Measurements from ENCODE around the gene GADL1. TPM values are rescaled to one million over a fixed set of nuclear protein-coding genes. Genes with fewer than 3 reads are reported as not detected.

GADL1 gene, protein sequence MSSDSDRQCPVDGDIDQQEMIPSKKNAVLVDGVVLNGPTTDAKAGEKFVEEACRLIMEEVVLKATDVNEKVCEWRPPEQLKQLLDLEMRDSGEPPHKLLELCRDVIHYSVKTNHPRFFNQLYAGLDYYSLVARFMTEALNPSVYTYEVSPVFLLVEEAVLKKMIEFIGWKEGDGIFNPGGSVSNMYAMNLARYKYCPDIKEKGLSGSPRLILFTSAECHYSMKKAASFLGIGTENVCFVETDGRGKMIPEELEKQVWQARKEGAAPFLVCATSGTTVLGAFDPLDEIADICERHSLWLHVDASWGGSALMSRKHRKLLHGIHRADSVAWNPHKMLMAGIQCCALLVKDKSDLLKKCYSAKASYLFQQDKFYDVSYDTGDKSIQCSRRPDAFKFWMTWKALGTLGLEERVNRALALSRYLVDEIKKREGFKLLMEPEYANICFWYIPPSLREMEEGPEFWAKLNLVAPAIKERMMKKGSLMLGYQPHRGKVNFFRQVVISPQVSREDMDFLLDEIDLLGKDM
- total RNA-seq (under 1 TPM in 7 of 9 donors, not detected in 2; 0.06 to 0.55 (median 0.13) TPM), polyA plus RNA-seq (under 1 TPM in 2 of 3 donors, not detected in 1; 0.07 to 0.16 TPM)
- long read RNA-seq, donor 1: 0 reads
- long read RNA-seq, donor 2: 0 reads
- long read RNA-seq, donor 3: 0 reads
- long read RNA-seq, donor 4: 0 reads
- long read RNA-seq, donor 5: 0 reads
- long read RNA-seq, donor 6: 0 reads
- long read RNA-seq, donor 7: 0 reads
- long read RNA-seq, donor 8: 0 reads
- long read RNA-seq, donor 9: 0 reads
- long read RNA-seq, donor 10: 0 reads

DNA sequence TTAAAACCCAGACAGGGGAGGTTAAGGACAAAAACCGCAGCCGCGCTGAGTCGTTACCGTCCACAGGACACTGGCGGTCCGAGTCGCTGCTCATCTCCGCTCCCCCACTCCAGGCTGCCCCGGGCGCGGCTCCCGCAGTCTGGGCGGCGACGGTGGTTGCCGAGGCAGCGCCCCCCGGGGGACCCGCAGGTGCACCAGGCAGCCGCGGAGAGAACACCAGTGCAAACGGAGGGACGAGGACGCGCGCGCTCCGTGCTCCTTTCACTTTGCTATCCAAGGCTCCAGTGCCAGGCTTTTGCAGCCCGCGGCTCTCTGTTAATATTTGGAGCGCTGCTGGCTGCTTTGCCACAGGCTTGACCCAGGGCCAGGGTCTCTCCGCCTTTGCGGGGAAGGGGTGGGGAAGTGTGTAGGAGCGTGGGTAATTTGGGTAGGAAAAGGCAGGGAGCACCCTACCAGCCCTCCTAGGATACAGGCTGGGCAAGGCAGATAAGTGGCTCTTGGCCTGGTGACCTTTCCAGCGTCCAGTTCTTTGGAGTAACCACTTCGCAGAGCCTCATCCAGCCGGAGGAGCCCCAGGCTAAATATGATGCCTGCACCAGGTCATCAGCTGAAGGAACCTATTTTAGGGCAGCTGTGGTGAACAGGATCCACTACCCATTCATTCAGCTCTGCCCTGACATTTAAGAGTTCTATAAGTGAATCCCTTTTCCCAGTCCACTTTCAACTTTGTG lies at the start of gene GADL1:
Gene GADL1 (minus strand): TSS at position 141 of the 731 bp plus-strand sequence. CDS start 47 bp downstream, at position 94.
- TF ChIP-seq, protein P1, sequence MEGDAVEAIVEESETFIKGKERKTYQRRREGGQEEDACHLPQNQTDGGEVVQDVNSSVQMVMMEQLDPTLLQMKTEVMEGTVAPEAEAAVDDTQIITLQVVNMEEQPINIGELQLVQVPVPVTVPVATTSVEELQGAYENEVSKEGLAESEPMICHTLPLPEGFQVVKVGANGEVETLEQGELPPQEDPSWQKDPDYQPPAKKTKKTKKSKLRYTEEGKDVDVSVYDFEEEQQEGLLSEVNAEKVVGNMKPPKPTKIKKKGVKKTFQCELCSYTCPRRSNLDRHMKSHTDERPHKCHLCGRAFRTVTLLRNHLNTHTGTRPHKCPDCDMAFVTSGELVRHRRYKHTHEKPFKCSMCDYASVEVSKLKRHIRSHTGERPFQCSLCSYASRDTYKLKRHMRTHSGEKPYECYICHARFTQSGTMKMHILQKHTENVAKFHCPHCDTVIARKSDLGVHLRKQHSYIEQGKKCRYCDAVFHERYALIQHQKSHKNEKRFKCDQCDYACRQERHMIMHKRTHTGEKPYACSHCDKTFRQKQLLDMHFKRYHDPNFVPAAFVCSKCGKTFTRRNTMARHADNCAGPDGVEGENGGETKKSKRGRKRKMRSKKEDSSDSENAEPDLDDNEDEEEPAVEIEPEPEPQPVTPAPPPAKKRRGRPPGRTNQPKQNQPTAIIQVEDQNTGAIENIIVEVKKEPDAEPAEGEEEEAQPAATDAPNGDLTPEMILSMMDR (IDR thresholded peaks at IDR 0.05): no peak
- TF ChIP-seq POLR2A (IDR thresholded peaks at IDR 0.05): no peak
- DNase-seq: peak; percentile 28 to 58 (median 34)
- 3 to 8% (median 5%) methylated on average over 16 to 38 of the region's 38 CpGs for WGBS, 4 donors
- Histone ChIP-seq H3K27me3 (peaks cover 5% of the 10 kb centered on the region), H3K4me3 (peak within 1 kb of the TSS in 2 of 4 donors; percentile 23 to 59), H3K27ac (no peak within 1 kb of the TSS), H3K9me3 (replicated peaks in 1 of 3) (no peaks in the 10 kb centered on the region), H3K4me1 (replicated peaks in 1 of 2) (peaks cover 0 to 5% of the 10 kb centered on the region in 2 donors), H3K36me3 (replicated peaks in 1 of 2) (no peaks in the 10 kb centered on the region)
- intact Hi-C loops (cut with DNase I): no loop called here

DNA sequence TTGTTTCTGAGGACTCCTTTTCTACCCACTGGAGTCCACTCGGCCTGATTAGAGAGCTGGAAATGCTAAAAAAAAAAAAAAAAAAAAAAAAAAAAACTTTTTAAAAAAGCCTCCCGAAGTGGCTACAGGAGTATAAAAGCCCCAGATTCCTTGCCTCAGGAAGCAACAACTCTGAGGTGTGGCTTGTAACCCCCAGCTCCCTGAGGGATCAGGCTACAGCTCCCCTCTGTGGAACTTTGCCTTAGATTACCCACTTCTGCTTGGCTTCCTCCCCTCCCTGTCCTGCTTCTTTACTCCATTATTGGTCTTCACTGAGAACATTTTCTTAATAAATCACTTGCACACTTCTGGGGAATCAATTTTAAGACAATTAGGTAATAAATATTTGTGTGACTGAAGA lies 49.7 kb upstream of the GADL1 start:
- no peaks in the 10 kb centered on the region for H3K9me3 ChIP-seq (replicated peaks in 1 of 3)
- no peak overlapping the region for H3K27ac ChIP-seq
- whole genome bisulfite sequencing, 4 donors: 57 to 80% (median 73%) methylated on average over 2 of the region's 2 CpGs
- DNase-seq: no peak
- H3K36me3 ChIP-seq (replicated peaks in 1 of 2): no peaks in the 10 kb centered on the region
- no peak for TF ChIP-seq POLR2A (IDR thresholded peaks at IDR 0.05)
- TF ChIP-seq, protein P1 (IDR thresholded peaks at IDR 0.05): no peak
- intact Hi-C loops (cut with DNase I): no loop called here
- H3K4me3 ChIP-seq: no peak overlapping the region
- no peaks in the 10 kb centered on the region for H3K27me3 ChIP-seq
- H3K4me1 ChIP-seq (replicated peaks in 1 of 2): no peaks in the 10 kb centered on the region

DNA sequence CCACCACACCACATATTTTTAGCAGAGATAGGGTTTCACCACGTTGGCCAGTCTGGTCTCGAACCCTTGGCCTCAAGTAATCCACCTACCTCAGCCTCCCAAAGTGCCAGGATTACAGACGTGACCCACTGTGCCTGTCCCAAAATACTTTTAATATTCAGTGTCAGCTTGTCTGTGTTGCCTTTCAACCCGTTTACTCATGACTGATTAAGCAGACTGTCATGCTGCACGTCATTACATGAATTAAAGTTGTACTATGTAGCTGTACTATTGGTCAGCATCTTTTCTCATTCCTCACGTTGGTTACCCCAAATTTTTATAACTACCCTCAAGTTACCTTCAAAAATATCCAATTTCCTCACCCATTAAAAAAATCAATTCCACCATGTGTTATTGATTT lies 48.7 kb upstream of the GADL1 start:
- Histone ChIP-seq H3K9me3 (replicated peaks in 1 of 3) (no peaks in the 10 kb centered on the region), H3K27me3 (no peaks in the 10 kb centered on the region), H3K4me3 (no peak overlapping the region), H3K36me3 (replicated peaks in 1 of 2) (no peaks in the 10 kb centered on the region), H3K27ac (no peak overlapping the region), H3K4me1 (replicated peaks in 1 of 2) (no peaks in the 10 kb centered on the region)
- DNase-seq: no peak
- WGBS, 4 donors: 70 to 84% (median 80%) methylated on average over 6 of the region's 6 CpGs
- TF ChIP-seq, protein P1 (IDR thresholded peaks at IDR 0.05): no peak
- no peak for TF ChIP-seq POLR2A (IDR thresholded peaks at IDR 0.05)
- intact Hi-C loops (cut with DNase I): no loop called here

DNA sequence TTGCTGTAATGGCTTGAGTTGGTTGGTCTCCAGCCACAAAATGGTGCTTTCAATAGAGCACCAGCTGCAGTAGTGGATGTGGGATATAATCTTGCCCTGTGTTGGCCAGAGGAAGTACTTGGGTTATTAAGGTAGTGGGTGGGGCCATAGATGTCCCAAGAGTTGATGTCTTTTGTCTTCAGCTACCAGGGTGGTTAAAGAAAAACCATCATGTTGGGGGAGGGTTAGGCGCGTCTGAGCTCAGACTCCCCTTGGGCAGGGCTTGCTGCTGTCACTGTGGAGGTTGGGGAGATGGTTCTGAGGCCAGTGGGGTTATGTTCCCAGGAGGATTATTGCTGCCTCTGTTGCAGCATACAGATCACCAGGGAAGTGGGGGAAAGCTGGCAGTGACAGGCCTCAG lies 46.9 kb upstream of the GADL1 start:
- intact Hi-C loops (cut with DNase I): no loop called here
- TF ChIP-seq, protein P1 (IDR thresholded peaks at IDR 0.05): no peak
- no peak for TF ChIP-seq POLR2A (IDR thresholded peaks at IDR 0.05)
- 80 to 97% (median 90%) methylated on average over 1 to 2 of the region's 2 CpGs for WGBS, 4 donors

More for the DNA sequence above, 46.9 kb upstream of the GADL1 start:
- Histone ChIP-seq H3K4me1 (replicated peaks in 1 of 2) (no peaks in the 10 kb centered on the region), H3K9me3 (replicated peaks in 1 of 3) (no peaks in the 10 kb centered on the region), H3K27ac (no peak overlapping the region), H3K4me3 (no peak overlapping the region), H3K36me3 (replicated peaks in 1 of 2) (no peaks in the 10 kb centered on the region), H3K27me3 (no peaks in the 10 kb centered on the region)
- DNase-seq: no peak

Data from adrenal gland (tissue), 19 donors.